ENCODE data around the gene SLC11A2.

DNA sequence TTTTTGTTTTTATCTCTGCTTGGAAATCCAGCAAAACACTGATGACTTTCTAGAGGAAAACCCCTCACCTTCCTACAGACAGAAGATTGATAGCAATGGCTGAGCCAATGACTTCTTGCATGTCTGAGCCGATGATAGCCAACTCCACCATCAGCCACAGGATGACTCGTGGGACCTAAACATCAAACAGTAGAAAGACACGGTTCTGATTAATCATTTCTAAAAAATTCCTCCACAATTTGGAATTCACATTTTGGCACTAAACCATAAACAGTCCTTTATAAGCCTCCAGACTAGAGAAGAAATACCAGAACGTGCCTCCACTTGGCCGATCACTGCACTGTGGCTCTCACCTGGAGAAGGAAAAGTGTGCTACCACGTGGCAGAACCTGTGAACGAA, 25.9 kb downstream of the SLC11A2 start:
- TF ChIP-seq, protein P1, sequence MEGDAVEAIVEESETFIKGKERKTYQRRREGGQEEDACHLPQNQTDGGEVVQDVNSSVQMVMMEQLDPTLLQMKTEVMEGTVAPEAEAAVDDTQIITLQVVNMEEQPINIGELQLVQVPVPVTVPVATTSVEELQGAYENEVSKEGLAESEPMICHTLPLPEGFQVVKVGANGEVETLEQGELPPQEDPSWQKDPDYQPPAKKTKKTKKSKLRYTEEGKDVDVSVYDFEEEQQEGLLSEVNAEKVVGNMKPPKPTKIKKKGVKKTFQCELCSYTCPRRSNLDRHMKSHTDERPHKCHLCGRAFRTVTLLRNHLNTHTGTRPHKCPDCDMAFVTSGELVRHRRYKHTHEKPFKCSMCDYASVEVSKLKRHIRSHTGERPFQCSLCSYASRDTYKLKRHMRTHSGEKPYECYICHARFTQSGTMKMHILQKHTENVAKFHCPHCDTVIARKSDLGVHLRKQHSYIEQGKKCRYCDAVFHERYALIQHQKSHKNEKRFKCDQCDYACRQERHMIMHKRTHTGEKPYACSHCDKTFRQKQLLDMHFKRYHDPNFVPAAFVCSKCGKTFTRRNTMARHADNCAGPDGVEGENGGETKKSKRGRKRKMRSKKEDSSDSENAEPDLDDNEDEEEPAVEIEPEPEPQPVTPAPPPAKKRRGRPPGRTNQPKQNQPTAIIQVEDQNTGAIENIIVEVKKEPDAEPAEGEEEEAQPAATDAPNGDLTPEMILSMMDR (conservative IDR thresholded peaks at IDR 0.05 in 1 of 2, IDR thresholded peaks at IDR 0.05 in 1 of 2; ENCODE audit: extremely low read depth in 1 of 2, insufficient read depth in 1 of 2, low read depth in 1 of 2, low read length in 2 of 2), result no peak
- no peak for TF ChIP-seq EZH2 (IDR thresholded peaks at IDR 0.05; ENCODE audit: borderline replicate concordance, low read length)

Data from mammary epithelial cell (primary cell).